HepG2 (cell line): ENCODE measurements around the gene PCGF6. TPM values are rescaled to one million over a fixed set of nuclear protein-coding genes. Genes with fewer than 3 reads are reported as not detected.
A peak's percentile ranks its signal among the peaks of the same experiment; 100 is the strongest.

Experiments used
- GLI4 ChIP-seq: sonication (generic); formaldehyde crosslinking; IDR thresholded peaks from 2 replicates; pipeline ENCODE4 v1.5.1; 2020; ENCODE audit warnings: missing genetic modification reagents, mild to moderate bottlenecking, moderate library complexity, borderline replicate concordance
- MEIS2 ChIP-seq: sonication (generic); formaldehyde crosslinking; IDR thresholded peaks from 2 replicates; pipeline ENCODE4 v1.9.0; 2021; ENCODE audit warnings: mild to moderate bottlenecking, missing genetic modification reagents
- NFKB2 ChIP-seq: sonication (generic); formaldehyde crosslinking; IDR thresholded peaks from 2 replicates; pipeline ENCODE4 v1.4.0; 2020; ENCODE audit warnings: missing genetic modification reagents, borderline replicate concordance
- NR2F1 ChIP-seq, 2 experiments: fragments of 450-650 bp in 1 of 2; formaldehyde crosslinking in 1 of 2; IDR thresholded peaks; 2 replicates each; pipeline versions ENCODE4 v1.5.0 to v1.6.1; 2016 to 2020; ENCODE audit warnings: mild to moderate bottlenecking in 1 of 2, missing compliant biosample characterization in 1 of 2, missing genetic modification reagents in 1 of 2, moderate library complexity in 1 of 2
- PITX1 ChIP-seq: sonication (generic); formaldehyde crosslinking; IDR thresholded peaks from 2 replicates; pipeline ENCODE4 v1.5.1; 2020; ENCODE audit warnings: mild to moderate bottlenecking, missing genetic modification reagents
- SOX13 ChIP-seq, 3 experiments: fragments of 450-650 bp in 1 of 3; sonication (generic) in 1 of 3; formaldehyde crosslinking in 1 of 3; IDR thresholded peaks in 2 of 3; conservative IDR thresholded peaks in 1 of 3; 2 replicates each; pipeline versions ENCODE4 v1.5.0 to v1.6.1; 2016 to 2020; ENCODE audit warnings: antibody characterized with exemption in 1 of 3, mild to moderate bottlenecking in 1 of 3, missing compliant biosample characterization in 1 of 3, missing genetic modification reagents in 1 of 3, moderate library complexity in 1 of 3
- SP2 ChIP-seq: sonication (generic); formaldehyde crosslinking; IDR thresholded peaks from 2 replicates; pipeline ENCODE4 v1.5.1; 2020; ENCODE audit warnings: mild to moderate bottlenecking, missing genetic modification reagents
- SRSF1 ChIP-seq: fragments of 200-400 bp; formaldehyde crosslinking; optimal IDR thresholded peaks from 2 replicates; pipeline ENCODE3; 2017; ENCODE audit warnings: mild to moderate bottlenecking, low read depth, low read length, moderate library complexity
- XRCC5 ChIP-seq: fragments of 200-400 bp; formaldehyde crosslinking; optimal IDR thresholded peaks from 2 replicates; pipeline ENCODE3; 2017; ENCODE audit warnings: mild to moderate bottlenecking, low read length
- ZFP37 ChIP-seq: sonication (generic); formaldehyde crosslinking; IDR thresholded peaks from 2 replicates; pipeline ENCODE4 v1.4.0; 2020; ENCODE audit warnings: missing genetic modification reagents, borderline replicate concordance
- ZNF207 ChIP-seq: fragments of 450-650 bp; IDR thresholded peaks from 2 replicates; pipeline ENCODE4 v1.6.1; 2016; ENCODE audit warnings: antibody characterized with exemption, borderline replicate concordance
- ZNF256 ChIP-seq: sonication (generic); formaldehyde crosslinking; conservative IDR thresholded peaks from 2 replicates; pipeline ENCODE4 v1.4.0; 2020; ENCODE audit warnings: missing genetic modification reagents
- ZNF292 ChIP-seq: sonication (generic); formaldehyde crosslinking; IDR thresholded peaks from 2 replicates; pipeline ENCODE4 v1.8.1; 2022; ENCODE audit warnings: mild to moderate bottlenecking, low read depth, missing genetic modification reagents, borderline replicate concordance
- polyA plus RNA-seq, 8 experiments: library from polyadenylated mRNA; depleted of rRNA in 3 of 8; stranded (reverse) in 7 of 8; unstranded in 1 of 8; fragments of >200 nt; fragmentation: Illumina TruSeq in 4 of 8; extraction: Trizol in 4 of 8; gene quantifications; 2 replicates each; pipeline versions ENCODE4 v1.2.1 to v1.2.3, GENCODE V29; 2011 to 2016; ENCODE audit warnings: low read depth in 4 of 8, missing spikeins in 1 of 8, mixed read lengths in 1 of 8; ENCODE audit not compliant: insufficient read depth in 1 of 8
- total RNA-seq, 5 experiments: library from RNA; depleted of rRNA; stranded (reverse); fragments of >200 nt; fragmentation: Illumina TruSeq; extraction: Trizol; gene quantifications; 2 replicates each; pipeline ENCODE4 v1.2.3, GENCODE V29; 2016; ENCODE audit warnings: low read depth in 1 of 5
- TF ChIP-seq, protein P1 (sequence below): sonication (generic); formaldehyde crosslinking; IDR thresholded peaks from 2 replicates; pipeline ENCODE4 v1.4.0; 2020; ENCODE audit warnings: missing genetic modification reagents, low read depth, mild to moderate bottlenecking, borderline replicate concordance
- TF ChIP-seq, protein P2 (sequence below): sonication (generic); formaldehyde crosslinking; IDR thresholded peaks from 2 replicates; pipeline ENCODE4 v1.4.0; 2020; ENCODE audit warnings: missing genetic modification reagents
- TF ChIP-seq, protein P3 (sequence below): sonication (generic); formaldehyde crosslinking; IDR thresholded peaks from 2 replicates; pipeline ENCODE4 v1.4.0; 2020; ENCODE audit warnings: mild to moderate bottlenecking, missing genetic modification reagents, borderline replicate concordance
- TF ChIP-seq, protein P4 (sequence below): sonication (generic); formaldehyde crosslinking; IDR thresholded peaks from 2 replicates; pipeline ENCODE4 v1.4.0; 2020; ENCODE audit warnings: mild to moderate bottlenecking, missing genetic modification reagents, borderline replicate concordance
- TF ChIP-seq, protein P5 (sequence below): sonication (generic); formaldehyde crosslinking; IDR thresholded peaks from 2 replicates; pipeline ENCODE4 v1.8.1; 2023; ENCODE audit warnings: mild to moderate bottlenecking, inconsistent platforms, moderate library complexity, missing genetic modification reagents, borderline replicate concordance

PCGF6 gene
- total and polyA plus RNA-seq, 2 of the 13 experiments (the other 11 are each of a cell fraction or from before 2014, with no cell fraction given) = 5.2 to 19.4 TPM

DNA sequence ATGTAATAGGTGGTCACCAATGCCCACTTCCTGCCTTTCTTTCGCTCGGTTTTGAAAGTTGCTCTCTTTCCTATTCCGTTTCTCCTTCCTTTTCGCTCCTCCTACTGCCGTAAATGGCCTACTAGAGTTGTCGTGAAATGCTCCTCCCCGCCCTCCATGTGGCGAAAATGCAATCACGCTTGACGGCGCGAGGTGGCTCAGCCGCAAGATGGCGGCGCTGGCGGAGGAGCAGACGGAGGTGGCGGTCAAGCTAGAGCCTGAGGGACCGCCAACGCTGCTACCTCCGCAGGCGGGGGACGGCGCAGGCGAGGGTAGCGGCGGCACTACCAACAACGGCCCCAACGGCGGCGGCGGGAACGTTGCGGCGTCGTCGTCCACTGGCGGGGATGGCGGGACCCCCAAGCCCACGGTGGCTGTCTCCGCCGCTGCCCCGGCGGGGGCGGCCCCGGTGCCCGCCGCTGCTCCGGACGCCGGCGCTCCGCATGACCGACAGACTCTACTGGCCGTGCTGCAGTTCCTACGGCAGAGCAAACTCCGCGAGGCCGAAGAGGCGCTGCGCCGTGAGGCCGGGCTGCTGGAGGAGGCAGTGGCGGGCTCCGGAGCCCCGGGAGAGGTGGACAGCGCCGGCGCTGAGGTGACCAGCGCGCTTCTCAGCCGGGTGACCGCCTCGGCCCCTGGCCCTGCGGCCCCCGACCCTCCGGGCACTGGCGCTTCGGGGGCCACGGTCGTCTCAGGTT, 17.0 kb upstream of the PCGF6 start, which contains the start of gene TAF5 (continued):
- TF ChIP-seq SRSF1 (no peak), ZFP37 (CRISPR knock-in tag) (no peak), SOX13 (IDR thresholded peaks at IDR 0.05) (no peak; the same call in 1 of the 2 replicates), SOX13 (CRISPR knock-in tag; conservative IDR thresholded peaks at IDR 0.05 in 1 of 2, IDR thresholded peaks at IDR 0.05 in 1 of 2) (peak in 1 of 2 experiments; percentile 41; a peak in 1 of 4 replicates), NFKB2 (CRISPR knock-in tag) (peak; percentile 92; the same call in 1 of the 2 replicates), MEIS2 (CRISPR knock-in tag) (no peak; the same call in 1 of the 2 replicates), NR2F1 (CRISPR knock-in tag; IDR thresholded peaks at IDR 0.05) (no peak), SP2 (CRISPR knock-in tag) (peak; percentile 31; the same call in 1 of the 2 replicates), GLI4 (CRISPR knock-in tag) (peak; percentile 67; the same call in 1 of the 2 replicates), XRCC5 (peak; percentile 50), ZNF207 (no peak), ZNF292 (no peak), ZNF256 (CRISPR knock-in tag) (no peak), PITX1 (peak; percentile 28; the same call in 1 of the 2 replicates)
- TF ChIP-seq, protein P1, sequence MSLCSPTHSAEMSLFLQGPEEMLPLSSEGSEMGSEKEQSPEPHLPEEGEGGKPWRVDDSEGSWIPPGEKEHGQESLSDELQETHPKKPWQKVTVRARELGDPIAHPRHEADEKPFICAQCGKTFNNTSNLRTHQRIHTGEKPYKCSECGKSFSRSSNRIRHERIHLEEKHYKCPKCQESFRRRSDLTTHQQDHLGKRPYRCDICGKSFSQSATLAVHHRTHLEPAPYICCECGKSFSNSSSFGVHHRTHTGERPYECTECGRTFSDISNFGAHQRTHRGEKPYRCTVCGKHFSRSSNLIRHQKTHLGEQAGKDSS (CRISPR knock-in tag) = no peak; the same call in 1 of the 2 replicates
- TF ChIP-seq, protein P2, sequence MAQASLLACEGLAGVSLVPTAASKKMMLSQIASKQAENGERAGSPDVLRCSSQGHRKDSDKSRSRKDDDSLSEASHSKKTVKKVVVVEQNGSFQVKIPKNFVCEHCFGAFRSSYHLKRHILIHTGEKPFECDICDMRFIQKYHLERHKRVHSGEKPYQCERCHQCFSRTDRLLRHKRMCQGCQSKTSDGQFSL (CRISPR knock-in tag) = no peak
- TF ChIP-seq, protein P3, sequence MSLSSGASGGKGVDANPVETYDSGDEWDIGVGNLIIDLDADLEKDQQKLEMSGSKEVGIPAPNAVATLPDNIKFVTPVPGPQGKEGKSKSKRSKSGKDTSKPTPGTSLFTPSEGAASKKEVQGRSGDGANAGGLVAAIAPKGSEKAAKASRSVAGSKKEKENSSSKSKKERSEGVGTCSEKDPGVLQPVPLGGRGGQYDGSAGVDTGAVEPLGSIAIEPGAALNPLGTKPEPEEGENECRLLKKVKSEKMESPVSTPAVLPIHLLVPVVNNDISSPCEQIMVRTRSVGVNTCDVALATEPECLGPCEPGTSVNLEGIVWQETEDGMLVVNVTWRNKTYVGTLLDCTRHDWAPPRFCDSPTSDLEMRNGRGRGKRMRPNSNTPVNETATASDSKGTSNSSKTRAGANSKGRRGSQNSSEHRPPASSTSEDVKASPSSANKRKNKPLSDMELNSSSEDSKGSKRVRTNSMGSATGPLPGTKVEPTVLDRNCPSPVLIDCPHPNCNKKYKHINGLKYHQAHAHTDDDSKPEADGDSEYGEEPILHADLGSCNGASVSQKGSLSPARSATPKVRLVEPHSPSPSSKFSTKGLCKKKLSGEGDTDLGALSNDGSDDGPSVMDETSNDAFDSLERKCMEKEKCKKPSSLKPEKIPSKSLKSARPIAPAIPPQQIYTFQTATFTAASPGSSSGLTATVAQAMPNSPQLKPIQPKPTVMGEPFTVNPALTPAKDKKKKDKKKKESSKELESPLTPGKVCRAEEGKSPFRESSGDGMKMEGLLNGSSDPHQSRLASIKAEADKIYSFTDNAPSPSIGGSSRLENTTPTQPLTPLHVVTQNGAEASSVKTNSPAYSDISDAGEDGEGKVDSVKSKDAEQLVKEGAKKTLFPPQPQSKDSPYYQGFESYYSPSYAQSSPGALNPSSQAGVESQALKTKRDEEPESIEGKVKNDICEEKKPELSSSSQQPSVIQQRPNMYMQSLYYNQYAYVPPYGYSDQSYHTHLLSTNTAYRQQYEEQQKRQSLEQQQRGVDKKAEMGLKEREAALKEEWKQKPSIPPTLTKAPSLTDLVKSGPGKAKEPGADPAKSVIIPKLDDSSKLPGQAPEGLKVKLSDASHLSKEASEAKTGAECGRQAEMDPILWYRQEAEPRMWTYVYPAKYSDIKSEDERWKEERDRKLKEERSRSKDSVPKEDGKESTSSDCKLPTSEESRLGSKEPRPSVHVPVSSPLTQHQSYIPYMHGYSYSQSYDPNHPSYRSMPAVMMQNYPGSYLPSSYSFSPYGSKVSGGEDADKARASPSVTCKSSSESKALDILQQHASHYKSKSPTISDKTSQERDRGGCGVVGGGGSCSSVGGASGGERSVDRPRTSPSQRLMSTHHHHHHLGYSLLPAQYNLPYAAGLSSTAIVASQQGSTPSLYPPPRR (CRISPR knock-in tag) = no peak
- TF ChIP-seq, protein P4, sequence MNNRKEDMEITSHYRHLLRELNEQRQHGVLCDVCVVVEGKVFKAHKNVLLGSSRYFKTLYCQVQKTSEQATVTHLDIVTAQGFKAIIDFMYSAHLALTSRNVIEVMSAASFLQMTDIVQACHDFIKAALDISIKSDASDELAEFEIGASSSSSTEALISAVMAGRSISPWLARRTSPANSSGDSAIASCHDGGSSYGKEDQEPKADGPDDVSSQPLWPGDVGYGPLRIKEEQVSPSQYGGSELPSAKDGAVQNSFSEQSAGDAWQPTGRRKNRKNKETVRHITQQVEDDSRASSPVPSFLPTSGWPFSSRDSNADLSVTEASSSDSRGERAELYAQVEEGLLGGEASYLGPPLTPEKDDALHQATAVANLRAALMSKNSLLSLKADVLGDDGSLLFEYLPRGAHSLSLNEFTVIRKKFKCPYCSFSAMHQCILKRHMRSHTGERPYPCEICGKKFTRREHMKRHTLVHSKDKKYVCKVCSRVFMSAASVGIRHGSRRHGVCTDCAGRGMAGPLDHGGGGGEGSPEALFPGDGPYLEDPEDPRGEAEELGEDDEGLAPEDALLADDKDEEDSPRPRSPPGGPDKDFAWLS (CRISPR knock-in tag) = no peak
- TF ChIP-seq, protein P5, sequence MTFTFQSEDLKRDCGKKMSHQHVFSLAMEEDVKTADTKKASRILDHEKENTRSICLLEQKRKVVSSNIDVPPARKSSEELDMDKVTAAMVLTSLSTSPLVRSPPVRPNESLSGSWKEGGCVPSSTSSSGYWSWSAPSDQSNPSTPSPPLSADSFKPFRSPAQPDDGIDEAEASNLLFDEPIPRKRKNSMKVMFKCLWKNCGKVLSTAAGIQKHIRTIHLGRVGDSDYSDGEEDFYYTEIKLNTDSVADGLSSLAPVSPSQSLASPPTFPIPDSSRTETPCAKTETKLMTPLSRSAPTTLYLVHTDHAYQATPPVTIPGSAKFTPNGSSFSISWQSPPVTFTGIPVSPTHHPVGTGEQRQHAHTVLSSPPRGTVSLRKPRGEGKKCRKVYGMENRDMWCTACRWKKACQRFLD (CRISPR knock-in tag) = no peak
